OCI-LY7 (cell line): ENCODE measurements around the gene STX8. TPM values are rescaled to one million over a fixed set of nuclear protein-coding genes. Genes with fewer than 3 reads are reported as not detected.
A peak's percentile ranks its signal among the peaks of the same experiment; 100 is the strongest.

Experiments used
- BruUV-seq: library from RNA; stranded (reverse); fragments of 400-500 nt; replicated peaks from 2 replicates; lab custom pipeline; 2021; lab: Mats Ljungman, UMichigan
- CTCF ChIA-PET: fragments of 300-600 bp; sonication (Branson Sonifier 250); formaldehyde crosslinking; loops from one replicate; lab custom pipeline; 2022; ENCODE audit warnings: antibody characterized with exemption; ENCODE audit not compliant: unreplicated experiment; lab: Charles Lee
- POLR2A ChIA-PET: fragments of 300-600 bp; sonication (Branson Sonifier 250); formaldehyde crosslinking; loops from one replicate; lab custom pipeline; 2022; ENCODE audit warnings: antibody characterized with exemption; lab: Charles Lee
- DNase-seq: peaks from one replicate; pipeline ENCODE4 v3.0.0-alpha.2; 2015; ENCODE audit warnings: low spot score
- H2AFZ ChIP-seq: fragments of 200-600 bp; sonication (generic), shearing (Covaris generic); 2 replicates; pipeline ENCODE4 v1.6.1; 2014; ENCODE audit warnings: mild to moderate bottlenecking, antibody characterized with exemption, low read length, moderate library complexity
- H3K27ac ChIP-seq: fragments of 200-600 bp; sonication (generic); 2 replicates; pipeline ENCODE4 v1.5.1; 2014; ENCODE audit warnings: mixed run types, low read depth, mild to moderate bottlenecking, moderate library complexity, low read length, inconsistent platforms; ENCODE audit not compliant: poor library complexity, severe bottlenecking
- H3K36me3 ChIP-seq: fragments of 200-600 bp; sonication (generic); 2 replicates; pipeline ENCODE4 v1.6.1; 2014; ENCODE audit warnings: mild to moderate bottlenecking, antibody characterized with exemption, low read length, moderate library complexity, mixed read lengths; ENCODE audit not compliant: insufficient read depth
- H3K4me1 ChIP-seq: fragments of 200-600 bp; sonication (generic); 2 replicates; pipeline ENCODE4 v1.5.1; 2014; ENCODE audit warnings: mild to moderate bottlenecking, low read length; ENCODE audit not compliant: insufficient read depth, poor library complexity, severe bottlenecking
- H3K4me2 ChIP-seq: fragments of 200-600 bp; sonication (generic); 2 replicates; pipeline ENCODE4 v1.6.1; 2014; ENCODE audit warnings: mild to moderate bottlenecking, low read length
- H3K4me3 ChIP-seq: fragments of 200-600 bp; sonication (generic); 2 replicates; pipeline ENCODE4 v1.5.1; 2014; ENCODE audit warnings: mild to moderate bottlenecking, low read depth, low read length; ENCODE audit not compliant: poor library complexity, severe bottlenecking
- H3K79me2 ChIP-seq: fragments of 200-600 bp; sonication (generic); 2 replicates; pipeline ENCODE4 v1.6.1; 2016; ENCODE audit warnings: low read depth, mild to moderate bottlenecking, low read length, moderate library complexity, mixed read lengths; ENCODE audit not compliant: insufficient read depth
- H3K9me2 ChIP-seq: fragments of 200-600 bp; sonication (generic); 2 replicates; pipeline ENCODE4 v1.6.1; 2016; ENCODE audit warnings: mild to moderate bottlenecking, low read length, mixed read lengths; ENCODE audit not compliant: insufficient read depth
- H3K9me3 ChIP-seq: fragments of 200-600 bp; sonication (generic); 2 replicates; pipeline ENCODE4 v1.6.1; 2014; ENCODE audit warnings: mild to moderate bottlenecking, mixed run types, low read length, mixed read lengths
- H4K20me1 ChIP-seq: fragments of 200-600 bp; sonication (generic); 2 replicates; pipeline ENCODE4 v1.6.1; 2014; ENCODE audit warnings: mild to moderate bottlenecking, antibody characterized with exemption, low read length, moderate library complexity, mixed read lengths; ENCODE audit not compliant: insufficient read depth
- CTCF ChIP-seq: fragments of 200-600 bp; sonication (generic); conservative IDR thresholded peaks from 2 replicates; pipeline ENCODE4 v1.5.1; 2014; ENCODE audit warnings: mild to moderate bottlenecking, antibody characterized with exemption, low read length, moderate library complexity, mixed read lengths
- EZH2phosphoT487 ChIP-seq: fragments of 200-600 bp; sonication (generic); IDR thresholded peaks from 2 replicates; pipeline ENCODE4 v1.6.1; 2018; ENCODE audit warnings: low read depth, borderline replicate concordance, mild to moderate bottlenecking, mixed run types, antibody characterized with exemption, low read length, moderate library complexity, mixed read lengths
- intact Hi-C: fragments of 100-400 bp; cut with micrococcal nuclease; formaldehyde crosslinking; loops from one replicate; pipeline ENCODE4 v1.10.0; 2022; ENCODE audit not compliant: unreplicated experiment
- total RNA-seq, 2 experiments: library from RNA; depleted of rRNA in 1 of 2; stranded (reverse); fragments of >200 nt in 1 of 2; shearing (Covaris generic) in 1 of 2; gene quantifications; 2 replicates each; pipeline ENCODE4 v1.2.3, GENCODE V29; 2014 to 2022

Gene STX8
- total RNA-seq, 2 experiments from 2014 or later: 56.7 to 69.0 TPM

GRCh38 chr17:9204637-9205329, 370.8 kb downstream of the STX8 start:
- H3K36me3 ChIP-seq: no peaks in the 10 kb centered on the region
- no peaks in the 10 kb centered on the region for H4K20me1 ChIP-seq
- ChIA-PET POLR2A (no interaction called here), CTCF (no interaction called here)
- BruUV-seq: no TSS peak
- H3K79me2 ChIP-seq: no peaks in the 10 kb centered on the region
- TF ChIP-seq CTCF: no peak
- H2AFZ ChIP-seq: no peak overlapping the region; the same call in 1 of the 2 replicates
- no peak overlapping the region for H3K27ac ChIP-seq
- H3K4me1 ChIP-seq: peaks cover 10% of the 10 kb centered on the region
- no peaks in the 10 kb centered on the region for H3K9me2 ChIP-seq
- intact Hi-C loops: no loop called here
- peak overlapping the region; percentile 32; the same call in 1 of the 2 replicates for H3K4me2 ChIP-seq
- H3K9me3 ChIP-seq: no peaks in the 10 kb centered on the region
- peak; percentile 28 for DNase-seq
- no peak overlapping the region for H3K4me3 ChIP-seq

GRCh38 chr17:9203771-9204425, 371.7 kb downstream of the STX8 start:
- Histone ChIP-seq H3K4me3 (no peak overlapping the region), H3K4me1 (peaks cover 10% of the 10 kb centered on the region), H3K36me3 (no peaks in the 10 kb centered on the region), H3K27ac (no peak overlapping the region), H3K9me2 (no peaks in the 10 kb centered on the region), H3K4me2 (no peak overlapping the region), H2AFZ (no peak overlapping the region), H4K20me1 (no peaks in the 10 kb centered on the region), H3K9me3 (no peaks in the 10 kb centered on the region), H3K79me2 (no peaks in the 10 kb centered on the region)
- ChIA-PET CTCF (no interaction called here), POLR2A (no interaction called here)
- TF ChIP-seq EZH2phosphoT487 (no peak), CTCF (no peak)
- intact Hi-C loops: no loop called here
- BruUV-seq: no TSS peak
- DNase-seq: no peak

GRCh38 chr17:9202532-9202931, 373.1 kb downstream of the STX8 start:
- Histone ChIP-seq H3K79me2 (no peaks in the 10 kb centered on the region), H3K36me3 (no peaks in the 10 kb centered on the region), H4K20me1 (no peaks in the 10 kb centered on the region), H3K27ac (no peak overlapping the region), H3K4me3 (no peak overlapping the region), H2AFZ (no peak overlapping the region), H3K9me2 (no peaks in the 10 kb centered on the region), H3K4me2 (no peak overlapping the region), H3K9me3 (no peaks in the 10 kb centered on the region), H3K4me1 (peaks cover 10% of the 10 kb centered on the region)
- no peak for TF ChIP-seq EZH2phosphoT487
- no peak for TF ChIP-seq CTCF
- BruUV-seq: no TSS peak
- DNase-seq: no peak
- ChIA-PET CTCF (no interaction called here), POLR2A (no interaction called here)
- intact Hi-C loops: no loop called here
